HG03196 (cell line): ENCODE measurements around the gene PACS1.
"Not testable (repeated sequence)": the region's sequence is repeated elsewhere in the genome, so short reads cannot be mapped to it uniquely, and the experiment has no call there.

Experiments
- ATAC-seq: cut with Tn5 transposase; IDR thresholded peaks from one replicate; pipeline ENCODE4 v1.9.1; 2021; ENCODE audit not compliant: unreplicated experiment

Gene PACS1

DNA sequence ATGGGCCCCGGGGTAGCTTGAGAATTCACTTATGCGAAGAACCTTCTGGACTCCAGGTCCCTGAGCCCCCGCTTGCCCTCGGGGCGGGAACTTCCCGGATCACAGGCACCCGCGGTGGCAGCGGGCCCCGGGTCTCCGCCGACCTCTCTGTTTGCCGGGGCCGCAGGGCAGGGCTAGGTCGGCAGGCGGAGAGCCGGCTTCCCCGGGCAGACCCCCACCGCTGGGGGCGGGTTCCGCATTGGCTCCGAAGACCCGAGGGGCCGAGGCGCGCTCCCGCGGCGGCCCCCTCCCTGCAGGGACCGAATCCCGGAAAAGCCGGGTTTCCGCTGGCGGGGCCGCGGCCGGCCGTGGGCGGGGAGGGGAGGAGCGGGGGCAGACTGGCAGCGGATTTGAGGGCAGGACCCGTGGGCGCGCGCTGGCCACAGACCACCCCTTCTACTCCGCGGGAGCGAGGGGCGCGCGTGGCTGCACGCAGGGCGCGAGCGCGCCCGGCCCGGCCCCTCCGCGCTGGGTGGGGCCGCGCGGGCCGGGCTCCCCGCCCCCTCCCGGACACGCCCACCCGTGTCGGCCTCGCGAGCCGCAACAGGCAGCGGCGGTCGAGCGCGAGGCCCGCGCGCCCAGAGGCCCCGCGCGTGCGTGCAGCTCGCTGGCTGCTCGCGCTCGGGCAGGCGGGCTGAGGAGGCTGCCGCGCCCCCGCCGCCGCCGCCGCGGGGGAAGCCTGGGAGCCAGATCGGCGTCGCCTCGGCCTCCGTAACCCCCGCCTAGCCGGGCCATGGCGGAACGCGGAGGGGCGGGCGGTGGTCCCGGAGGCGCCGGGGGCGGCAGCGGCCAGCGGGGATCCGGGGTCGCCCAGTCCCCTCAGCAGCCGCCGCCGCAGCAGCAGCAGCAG, at the start of gene PACS1:
Gene PACS1 (plus strand): TSS at position 558 of the 889 bp plus-strand sequence. CDS start 215 bp downstream, at position 773.
- ATAC-seq = peak; percentile 38

DNA sequence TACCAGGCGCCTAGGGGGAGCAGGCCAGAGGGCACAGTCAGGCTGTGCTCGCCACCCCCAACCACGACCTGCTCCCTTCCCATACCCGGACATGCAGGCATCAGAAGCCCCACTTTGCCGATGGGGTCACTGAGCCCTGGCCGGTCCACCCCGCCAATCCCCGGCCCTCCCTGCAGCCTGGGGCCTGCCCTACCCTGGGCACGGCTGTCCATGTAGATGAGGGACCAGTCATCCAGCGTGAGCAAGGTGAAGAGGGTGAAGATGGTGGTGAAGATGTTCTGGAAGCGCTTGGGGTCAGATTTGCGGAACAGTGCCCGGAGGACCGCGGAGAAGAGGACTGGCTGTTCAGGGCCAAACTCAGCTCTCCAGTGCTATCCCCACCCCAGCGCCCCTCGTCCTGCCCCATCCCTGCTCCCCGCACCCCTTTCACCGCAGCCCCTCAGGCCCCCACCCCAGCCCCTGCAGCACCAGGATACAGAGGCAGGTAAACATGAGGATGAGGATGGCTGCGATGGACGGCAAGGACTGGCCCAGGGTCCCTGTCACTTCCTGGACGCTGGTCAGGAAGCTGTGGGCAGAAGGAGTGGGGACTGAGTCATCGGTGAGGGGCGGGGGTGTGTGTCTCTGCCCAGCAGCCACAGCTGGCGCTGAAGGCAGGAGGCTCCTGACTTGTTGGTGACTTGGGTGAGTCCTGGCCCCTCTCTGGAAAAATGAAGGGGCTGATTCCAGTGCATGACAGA, 49.3 kb upstream of the PACS1 start:
- no peak for ATAC-seq

DNA sequence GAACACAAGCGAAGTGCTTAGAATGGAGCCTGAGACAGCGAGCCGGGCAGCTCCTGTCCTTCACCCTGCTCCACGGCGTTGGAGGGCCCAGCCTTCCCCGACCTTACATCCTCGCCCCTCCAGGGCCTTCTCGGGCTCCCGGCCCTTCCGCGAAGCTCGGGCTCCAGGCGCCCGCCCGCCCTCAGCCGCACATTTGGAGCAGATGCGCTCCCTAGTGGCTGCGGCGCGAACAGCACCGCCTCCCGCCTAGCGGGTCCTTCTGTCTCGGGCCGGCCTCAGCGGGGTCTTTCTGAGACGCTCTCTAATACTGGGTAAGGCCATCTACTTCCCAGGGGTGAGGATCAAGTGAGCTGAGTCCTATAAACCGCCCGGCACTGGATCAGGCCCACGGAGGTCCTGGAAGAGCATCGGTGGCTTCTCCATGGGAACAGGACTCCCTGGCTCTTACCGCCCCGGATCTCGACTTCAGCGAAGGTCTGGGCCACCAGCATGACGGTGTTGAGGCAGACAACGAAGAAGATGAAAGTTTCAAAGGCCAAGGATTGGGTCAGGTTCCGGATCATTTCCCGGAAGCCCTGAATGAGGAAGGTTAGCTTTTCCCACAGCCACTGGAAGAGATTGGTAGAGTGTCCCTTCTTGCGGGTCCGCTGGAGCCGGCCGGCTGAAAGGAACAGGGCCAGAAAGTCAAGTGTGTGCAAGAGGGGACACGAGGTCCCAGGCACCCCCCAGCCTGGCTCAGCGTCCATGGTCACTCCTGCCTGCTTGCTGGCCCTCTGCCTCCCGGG, 47.5 kb upstream of the PACS1 start:
- no peak for ATAC-seq

DNA sequence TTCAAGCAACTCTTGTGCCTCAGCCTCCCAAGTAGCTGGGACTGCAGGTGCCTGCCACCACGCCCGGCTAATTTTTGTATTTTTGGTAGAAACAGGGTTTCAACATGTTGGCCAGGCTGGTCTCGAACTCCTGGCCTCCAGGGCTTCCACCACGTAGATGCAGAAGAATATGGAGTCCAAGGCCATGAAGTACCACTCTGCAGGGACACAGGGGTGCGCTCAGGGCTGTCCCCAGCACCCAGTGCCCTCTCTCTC, 47.0 kb upstream of the PACS1 start:
- ATAC-seq = not testable (repeated sequence)

DNA sequence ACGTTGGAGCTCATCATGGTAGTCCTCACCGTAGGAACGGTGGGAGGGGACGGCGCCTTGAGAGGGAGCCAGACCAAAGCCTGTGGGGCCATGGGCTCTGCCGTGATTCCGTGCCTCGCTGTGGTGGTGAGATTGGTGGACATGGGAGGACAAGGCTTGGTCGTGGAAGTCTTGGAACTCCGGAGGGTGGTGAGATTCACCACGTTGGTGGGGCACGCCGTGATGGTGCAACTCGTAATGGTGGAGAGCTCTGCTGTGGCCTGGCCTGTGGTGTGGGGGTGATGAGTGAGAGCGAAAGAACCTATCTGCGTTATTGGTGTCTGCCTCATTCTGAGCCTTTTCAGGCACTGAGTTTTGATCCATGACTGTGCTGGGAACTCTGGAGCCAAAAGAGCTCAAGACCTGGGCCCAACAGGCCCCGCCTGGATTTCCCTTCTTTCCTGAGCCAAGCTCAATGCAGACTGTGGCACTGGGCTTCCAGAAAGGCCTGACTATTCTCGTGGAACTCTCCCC, 44.0 kb upstream of the PACS1 start, which contains the start of gene CATSPER1:
Gene CATSPER1 (minus strand): TSS at position 463 of the 513 bp plus-strand sequence. CDS start 100 bp downstream, at position 363.
- ATAC-seq = no peak

DNA sequence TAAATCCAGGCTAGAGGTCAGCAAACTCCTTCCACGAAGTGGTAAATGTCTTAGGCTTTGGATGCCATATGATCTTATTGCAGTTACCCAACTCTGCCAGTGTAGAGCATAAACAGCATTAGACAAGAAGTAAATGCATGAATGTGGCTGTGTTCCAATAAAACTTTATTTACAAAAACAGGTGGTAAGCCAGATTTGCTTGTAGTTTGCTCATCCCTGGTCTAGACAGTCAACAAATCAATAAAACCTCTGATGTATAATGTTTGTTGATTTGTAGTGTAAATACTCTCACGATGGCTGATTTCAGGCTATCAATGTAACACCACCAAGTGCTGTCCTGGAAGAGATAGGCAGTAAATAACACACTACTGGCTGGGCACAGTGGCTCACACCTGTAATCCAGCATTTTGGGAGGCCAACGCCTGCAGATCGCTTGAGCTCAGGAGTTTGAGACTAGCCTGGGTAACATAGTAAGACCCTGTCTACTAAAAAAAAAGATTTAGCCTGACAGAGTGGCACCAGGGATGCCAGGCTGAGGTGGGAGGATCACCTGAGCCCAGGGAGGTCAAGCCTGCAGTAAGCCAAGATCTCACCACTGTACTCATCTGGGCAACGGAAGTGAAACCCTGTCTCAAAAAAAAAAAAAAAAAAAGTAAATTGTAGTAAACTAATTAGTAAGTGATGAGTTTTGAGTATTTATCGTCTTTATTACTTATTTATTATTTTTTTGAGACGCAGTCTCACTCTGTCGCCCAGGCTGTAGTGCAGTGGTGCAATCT, 36.9 kb upstream of the PACS1 start:
- ATAC-seq = no peak

- ATAC-seq = no peak
Observed at GRCh38 chr11:66035653-66036333, 34.3 kb upstream of the PACS1 start.

DNA sequence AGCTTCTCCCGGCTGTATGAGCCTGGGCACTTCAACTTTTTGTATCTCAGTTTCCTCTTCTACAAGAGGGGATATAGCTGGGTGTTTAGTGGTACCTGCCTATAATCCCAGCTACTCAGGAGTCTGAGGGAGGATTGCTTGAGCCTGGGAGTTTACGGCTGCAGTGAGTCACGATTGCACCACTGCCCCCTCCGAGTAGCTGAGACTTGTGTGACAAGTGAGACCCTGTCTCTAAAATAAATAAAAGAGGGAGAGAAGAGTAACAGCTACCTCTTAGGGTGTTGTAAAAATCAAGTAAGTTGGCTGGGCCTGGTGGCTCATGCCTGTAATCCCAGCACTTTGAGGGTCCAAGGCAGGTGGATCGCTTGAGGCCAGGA, 33.8 kb upstream of the PACS1 start:
- ATAC-seq = no peak

DNA sequence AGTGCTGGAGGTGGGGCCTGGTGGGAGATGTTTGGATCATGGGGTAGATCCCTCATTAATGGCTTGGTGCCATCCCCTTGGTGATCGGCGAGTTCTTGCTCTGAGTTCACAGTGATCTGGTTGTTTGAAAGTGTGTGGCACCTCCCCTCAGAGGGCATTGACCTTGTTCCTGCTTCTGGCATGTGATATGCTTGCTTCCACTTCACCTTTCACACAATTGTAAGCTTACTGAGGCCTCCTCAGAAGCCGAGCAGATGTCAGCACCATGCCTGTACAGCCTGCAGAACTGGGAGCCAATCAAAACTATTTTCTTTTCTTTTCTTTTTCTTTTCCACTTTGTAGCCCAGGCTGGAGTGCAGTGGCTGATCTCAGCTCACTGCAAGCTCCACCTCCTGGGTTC, 32.7 kb upstream of the PACS1 start:
- ATAC-seq = no peak

GRCh38 chr11:66039765-66040164, 30.3 kb upstream of the PACS1 start:
- no peak for ATAC-seq

DNA sequence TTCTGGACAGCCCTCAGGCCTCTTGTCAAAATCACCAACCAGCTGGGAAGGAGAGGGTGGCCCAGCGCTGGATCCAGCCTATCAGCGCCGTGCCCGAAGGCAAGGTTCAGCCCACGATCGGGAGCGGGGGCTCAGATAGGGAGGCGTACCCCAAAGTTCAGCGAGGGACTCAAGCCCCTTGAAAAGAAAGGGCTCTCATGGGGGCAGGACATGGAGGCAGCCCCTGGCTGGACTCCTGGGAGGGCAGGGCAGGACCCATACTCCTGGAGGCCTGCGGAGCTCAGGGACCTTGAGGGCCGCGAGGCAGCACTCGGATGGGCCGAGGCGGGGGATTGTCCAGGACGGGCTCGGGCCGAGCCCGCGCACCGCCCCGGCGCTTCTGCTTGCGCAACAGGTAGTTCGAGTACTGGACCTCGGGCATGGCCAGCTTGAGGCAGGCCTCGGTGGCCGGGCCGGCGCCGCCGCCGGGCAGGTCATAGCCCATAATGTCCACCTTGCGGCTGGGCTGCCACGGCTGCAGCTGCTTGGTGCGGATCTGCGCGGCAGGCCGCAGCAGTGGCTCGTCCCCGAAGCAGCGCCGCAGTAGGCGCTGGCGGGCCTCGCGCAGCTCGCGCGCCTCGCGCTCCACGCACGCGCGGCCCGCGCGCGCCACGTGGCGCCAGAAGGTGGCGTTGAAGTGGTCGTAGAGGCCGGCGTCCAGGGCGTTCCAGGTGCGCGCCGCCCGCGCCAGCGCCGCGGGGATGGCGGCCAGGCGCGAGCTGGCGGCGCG, 27.7 kb upstream of the PACS1 start:
- ATAC-seq = no peak

- ATAC-seq = no peak
Observed at GRCh38 chr11:66042996-66043906, 26.8 kb upstream of the PACS1 start.

DNA sequence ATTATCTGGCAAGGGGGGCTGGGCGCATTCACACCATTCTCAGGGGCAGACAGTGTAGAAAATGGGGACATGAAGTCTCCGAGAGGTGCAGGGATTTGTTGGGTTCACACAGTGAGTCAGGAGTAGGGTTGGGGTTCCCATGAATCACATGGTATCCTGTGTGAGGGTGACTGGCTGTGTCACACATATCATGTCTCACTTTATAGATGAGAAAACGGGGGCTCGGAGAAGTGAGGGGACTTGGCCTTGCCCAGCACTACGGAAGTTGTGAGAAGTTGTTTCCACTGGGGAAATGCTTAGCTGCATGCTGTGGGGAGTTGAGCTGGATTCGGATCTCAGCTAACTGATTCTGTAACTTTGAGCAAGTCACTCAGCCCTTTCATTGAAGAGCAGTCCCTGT, 25.3 kb upstream of the PACS1 start:
- ATAC-seq = no peak

- no peak for ATAC-seq
Observed at GRCh38 chr11:66045177-66045639, 24.9 kb upstream of the PACS1 start.

- no peak for ATAC-seq
Observed at GRCh38 chr11:66046901-66047300, 23.2 kb upstream of the PACS1 start.

GRCh38 chr11:66047541-66048365, 22.3 kb upstream of the PACS1 start:
- ATAC-seq = no peak
